Small intestine (tissue), 7 donors: ENCODE measurements around the gene GLYATL1B. TPM values are rescaled to one million over a fixed set of nuclear protein-coding genes. Genes with fewer than 3 reads are reported as not detected.
A peak's percentile ranks its signal among the peaks of the same experiment; 100 is the strongest.
"Not testable (repeated sequence)": the region's sequence is repeated elsewhere in the genome, so short reads cannot be mapped to it uniquely, and the experiment has no call there.

Experiments
- DNase-seq, 2 donors: peaks; one replicate each; pipeline versions ENCODE4 v3.0.0 to v3.0.0-alpha.2; 2013
- FAIRE-seq: peaks from 2 replicates; lab custom pipeline; 2012; peaks lifted over from hg19 to GRCh38; lab: Jason Lieb, UNC
- H3K27ac ChIP-seq, 3 donors: one replicate each; pipeline ENCODE4 v1.5.1; 2013; ENCODE audit warnings: low read length in 2 of 3, mild to moderate bottlenecking in 2 of 3, control low read depth in 1 of 3, inconsistent platforms in 1 of 3, low read depth in 1 of 3, moderate library complexity in 1 of 3
- H3K27me3 ChIP-seq, 3 donors: one replicate each; pipeline ENCODE4 v1.6.1; 2013; ENCODE audit warnings: low read length in 3 of 3, inconsistent platforms in 1 of 3; ENCODE audit not compliant: control insufficient read depth in 3 of 3, insufficient read depth in 3 of 3
- H3K36me3 ChIP-seq, 3 donors: one replicate each; pipeline ENCODE4 v1.6.1; 2013; ENCODE audit warnings: low read length in 3 of 3, inconsistent platforms in 1 of 3, low read depth in 1 of 3, mild to moderate bottlenecking in 1 of 3, moderate library complexity in 1 of 3; ENCODE audit not compliant: control insufficient read depth in 3 of 3, insufficient read depth in 2 of 3
- H3K4me1 ChIP-seq, 3 donors: one replicate each; pipeline ENCODE4 v1.6.1; 2013; ENCODE audit warnings: low read length in 2 of 3, inconsistent platforms in 1 of 3, low read depth in 1 of 3, mild to moderate bottlenecking in 1 of 3, moderate library complexity in 1 of 3; ENCODE audit not compliant: control insufficient read depth in 3 of 3, insufficient read depth in 2 of 3
- H3K4me3 ChIP-seq, 3 donors: one replicate each; pipeline ENCODE4 v1.5.1; 2013; ENCODE audit warnings: low read length in 3 of 3, control low read depth in 1 of 3, inconsistent platforms in 1 of 3, low read depth in 1 of 3, mild to moderate bottlenecking in 1 of 3, moderate library complexity in 1 of 3
- H3K9me3 ChIP-seq, 2 donors: one replicate each; pipeline ENCODE4 v1.6.1; 2013; ENCODE audit warnings: low read depth in 1 of 2, low read length in 1 of 2; ENCODE audit not compliant: control insufficient read depth in 2 of 2, insufficient read depth in 1 of 2
- WGBS, 3 donors: extraction: QIAGEN DNeasy Blood & Tissue Kit; methylation state at CpG; one replicate each; pipeline ENCODE4 v1.1.7; 2013; 5-methylcytosine and 5-hydroxymethylcytosine counted together
- polyA plus RNA-seq, 4 donors: library from polyadenylated mRNA; stranded (reverse) in 3 of 4; unstranded in 1 of 4; fragments of 200-250 nt in 3 of 4; fragments of 120-200 nt in 1 of 4; gene quantifications; one replicate each; pipeline versions ENCODE4 v1.2.1 to v1.2.3, GENCODE V29; 2013
- donor health status: healthy with polysubstance abuse.
- donor health status: control.
- donor health status: control.
- donor health status: Bipolar disorder and iron deficiency.
- donor health status: healthy.

The GLYATL1B gene
- polyA plus RNA-seq, 4 donors = 0.06 TPM; not detected in 3

- H3K9me3 ChIP-seq = peaks cover 0 to 11% of the 10 kb centered on the region in 2 donors
- 67 to 78% (median 77%) methylated on average over 6 of the region's 6 CpGs for WGBS, 3 donors
- FAIRE-seq, H3K27me3 ChIP-seq, H3K4me3 ChIP-seq, H3K4me1 ChIP-seq: not testable (repeated sequence)
- H3K27ac ChIP-seq = peak overlapping the region in 1 of 3 donors; percentile 34
- DNase-seq = peak in 1 of 2 donors; percentile 47
- peaks cover 4 to 24% (median 9%) of the 10 kb centered on the region in 3 donors for H3K36me3 ChIP-seq
These were observed 50.4 kb downstream of the GLYATL1B start for GRCh38 chr11:59136551-59136950.

- H3K9me3 ChIP-seq = peaks cover 0 to 5% of the 10 kb centered on the region in 2 donors
- no peak for FAIRE-seq
- H3K27ac ChIP-seq = no peak overlapping the region
- peaks cover 0 to 7% (median 0%) of the 10 kb centered on the region in 3 donors for H3K4me1 ChIP-seq
- WGBS, 3 donors = 96 to 97% (median 96%) methylated on average over 17 of the region's 17 CpGs
- no peaks in the 10 kb centered on the region for H3K27me3 ChIP-seq
- peaks cover 4 to 18% (median 9%) of the 10 kb centered on the region in 3 donors for H3K36me3 ChIP-seq
- H3K4me3 ChIP-seq = no peak overlapping the region
- DNase-seq = no peak
These were observed 51.1 kb downstream of the GLYATL1B start for GRCh38 chr11:59137190-59137589.

- WGBS, 3 donors = 73 to 76% (median 74%) methylated on average over 2 of the region's 2 CpGs
These were observed 52.5 kb downstream of the GLYATL1B start for GRCh38 chr11:59138643-59139042.

GRCh38 chr11:59141191-59141590, 55.1 kb downstream of the GLYATL1B start:
- H3K36me3 ChIP-seq = peaks cover 0 to 15% (median 1%) of the 10 kb centered on the region in 3 donors
- no peaks in the 10 kb centered on the region for H3K9me3 ChIP-seq
- H3K27ac ChIP-seq = no peak overlapping the region
- 95% methylated on average over 4 of the region's 4 CpGs for WGBS, 3 donors
- H3K4me3 ChIP-seq = no peak overlapping the region
- DNase-seq (no peak), FAIRE-seq (no peak)
- peaks cover 0 to 20% (median 2%) of the 10 kb centered on the region in 3 donors for H3K4me1 ChIP-seq
- no peaks in the 10 kb centered on the region for H3K27me3 ChIP-seq

More at GRCh38 chr11:59138643-59139042, 52.5 kb downstream of the GLYATL1B start:
- no peak for FAIRE-seq
- no peak overlapping the region for H3K4me3 ChIP-seq
- peaks cover 0 to 18% (median 3%) of the 10 kb centered on the region in 3 donors for H3K36me3 ChIP-seq
- no peaks in the 10 kb centered on the region for H3K9me3 ChIP-seq
- H3K4me1 ChIP-seq = peaks cover 0 to 7% (median 0%) of the 10 kb centered on the region in 3 donors
- DNase-seq = no peak
- H3K27me3 ChIP-seq = no peaks in the 10 kb centered on the region
- no peak overlapping the region for H3K27ac ChIP-seq

- peak overlapping the region; percentile 97 to 99 (median 98) for H3K27ac ChIP-seq
- DNase-seq = peak in 1 of 2 donors; percentile 20
- WGBS, 3 donors = 0 to 1% (median 1%) methylated on average over 3 of the region's 3 CpGs
- no peaks in the 10 kb centered on the region for H3K9me3 ChIP-seq
- H3K27me3 ChIP-seq = no peaks in the 10 kb centered on the region
- peaks cover 0 to 16% (median 1%) of the 10 kb centered on the region in 3 donors for H3K36me3 ChIP-seq
- FAIRE-seq = no peak
- H3K4me1 ChIP-seq = peaks cover 0 to 20% (median 2%) of the 10 kb centered on the region in 3 donors
- peak overlapping the region; percentile 68 to 95 (median 68) for H3K4me3 ChIP-seq
These were observed 55.8 kb downstream of the GLYATL1B start for GRCh38 chr11:59141673-59142460.

GRCh38 chr11:59142530-59143507, 56.7 kb downstream of the GLYATL1B start, which contains the start of gene FAM111A:
Gene FAM111A (plus strand): TSS chr11:59142856. CDS start chr11:59148873, 6,017 bp downstream.
- 0 to 1% (median 0%) methylated on average over 50 of the region's 50 CpGs for WGBS, 3 donors
- no peak for FAIRE-seq
- H3K4me1 ChIP-seq = peaks cover 0 to 15% (median 2%) of the 10 kb centered on the region in 3 donors
- no peaks in the 10 kb centered on the region for H3K27me3 ChIP-seq
- peak; percentile 97 for DNase-seq
- peak within 1 kb of the TSS; percentile 97 to 99 (median 98) for H3K27ac ChIP-seq
- no peaks in the 10 kb centered on the region for H3K9me3 ChIP-seq
- H3K4me3 ChIP-seq = peak within 1 kb of the TSS; percentile 68 to 95 (median 68)
- H3K36me3 ChIP-seq = peaks cover 0 to 10% (median 0%) of the 10 kb centered on the region in 3 donors

GRCh38 chr11:59144096-59144495, 58.0 kb downstream of the GLYATL1B start:
- DNase-seq = peak; percentile 12 to 32
- peak overlapping the region in 2 of 3 donors; percentile 41 to 56 for H3K4me3 ChIP-seq
- H3K27ac ChIP-seq = peak overlapping the region; percentile 62 to 97 (median 70)
- no peak for FAIRE-seq
- no peaks in the 10 kb centered on the region for H3K27me3 ChIP-seq
- peaks cover 0 to 7% (median 2%) of the 10 kb centered on the region in 3 donors for H3K36me3 ChIP-seq
- H3K9me3 ChIP-seq = no peaks in the 10 kb centered on the region
- WGBS, 3 donors = 65 to 86% (median 86%) methylated on average over 1 of the region's 1 CpG
- peaks cover 0 to 15% (median 2%) of the 10 kb centered on the region in 3 donors for H3K4me1 ChIP-seq
